T-helper 2 cell treated with Interferon-gamma antibody and Interleukin-4, amounts not matched to agents 5 μg/mL and 100 μg/mL, for 36 hours (primary cell): ENCODE results near the gene TFF1.

Source experiments
- DNase-seq: peaks from one replicate; pipeline ENCODE4 v3.0.0; 2021; ENCODE audit warnings: low spot score
- H3K27ac Mint-ChIP-seq: one replicate; pipeline ENCODE4 v1.8.0; 2021; ENCODE audit warnings: mild to moderate bottlenecking, mixed read lengths
- H3K27me3 Mint-ChIP-seq: one replicate; pipeline ENCODE4 v1.8.0; 2021; ENCODE audit warnings: low read depth, mixed read lengths
- H3K36me3 Mint-ChIP-seq: one replicate; pipeline ENCODE4 v1.8.0; 2021; ENCODE audit warnings: low read depth, mixed read lengths
- H3K4me1 Mint-ChIP-seq: one replicate; pipeline ENCODE4 v1.8.0; 2021; ENCODE audit warnings: low read depth, mixed read lengths
- H3K4me3 Mint-ChIP-seq: one replicate; pipeline ENCODE4 v1.8.0; 2022; ENCODE audit warnings: mild to moderate bottlenecking, moderate library complexity, mixed read lengths
- H3K9me3 Mint-ChIP-seq: one replicate; pipeline ENCODE4 v1.8.0; 2021; ENCODE audit warnings: mixed read lengths

TFF1 gene

DNA sequence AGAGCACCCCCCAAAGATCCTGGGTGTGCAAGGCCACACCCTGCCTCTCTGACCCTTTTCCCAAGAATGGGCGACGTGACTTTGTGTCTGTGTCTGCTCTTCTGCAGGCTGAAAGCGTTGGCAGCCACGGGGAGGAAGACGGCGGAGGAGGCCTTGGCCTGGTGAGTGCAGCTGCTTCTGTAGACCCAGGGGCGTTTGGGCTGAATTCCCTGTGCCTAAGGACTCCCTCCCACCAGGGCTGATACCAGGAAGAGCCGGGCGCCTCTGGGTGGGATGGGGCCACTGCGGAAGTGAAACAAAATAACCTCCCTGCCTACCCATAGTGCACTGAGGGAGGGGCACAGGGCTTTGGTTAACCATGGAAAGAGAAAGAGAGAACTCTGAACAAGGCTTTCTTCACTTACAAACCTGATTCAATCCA is 39.9 kb upstream of the TFF1 start:
- H3K27me3 Mint-ChIP-seq: no peaks in the 10 kb centered on the region
- peaks cover 7% of the 10 kb centered on the region for H3K9me3 Mint-ChIP-seq
- H3K27ac Mint-ChIP-seq: peak overlapping the region; percentile 89
- H3K4me3 Mint-ChIP-seq: peak overlapping the region; percentile 97
- H3K4me1 Mint-ChIP-seq: peaks cover 39% of the 10 kb centered on the region
- peak; percentile 78 for DNase-seq
- peaks cover 57% of the 10 kb centered on the region for H3K36me3 Mint-ChIP-seq

- peaks cover 57% of the 10 kb centered on the region for H3K36me3 Mint-ChIP-seq
- H3K4me3 Mint-ChIP-seq: peak overlapping the region; percentile 97
- H3K27ac Mint-ChIP-seq: peak overlapping the region; percentile 89
- peaks cover 45% of the 10 kb centered on the region for H3K4me1 Mint-ChIP-seq
- H3K27me3 Mint-ChIP-seq: no peaks in the 10 kb centered on the region
- H3K9me3 Mint-ChIP-seq: peaks cover 7% of the 10 kb centered on the region
- no peak for DNase-seq
Measured at GRCh38 chr21:42405064-42406013, 39.0 kb upstream of the TFF1 start.

DNA sequence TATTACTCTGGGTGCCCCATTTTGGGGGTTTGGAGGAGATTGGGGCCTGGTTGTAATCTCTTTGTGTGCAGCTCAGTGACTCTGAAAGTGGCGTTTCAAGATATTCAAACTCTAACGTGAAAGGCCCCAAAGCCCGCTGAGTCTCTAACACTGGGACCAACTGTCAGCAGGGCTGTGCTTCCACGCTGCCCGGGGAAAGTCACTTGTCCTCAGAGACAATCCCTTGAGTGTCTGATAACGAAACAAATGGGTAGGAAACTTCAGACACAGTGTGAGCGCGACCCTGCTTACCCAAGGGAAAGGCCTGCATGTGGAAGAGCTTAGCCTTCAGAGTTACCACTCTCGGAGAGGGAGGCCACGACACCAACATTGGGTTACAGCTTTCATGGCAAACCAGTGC is 38.2 kb upstream of the TFF1 start:
- Mint-ChIP-seq H3K4me3 (peak overlapping the region; percentile 97), H3K36me3 (peaks cover 52% of the 10 kb centered on the region), H3K4me1 (peaks cover 45% of the 10 kb centered on the region), H3K27ac (peak overlapping the region; percentile 89), H3K27me3 (no peaks in the 10 kb centered on the region), H3K9me3 (peaks cover 7% of the 10 kb centered on the region)
- no peak for DNase-seq

GRCh38 chr21:42403611-42404231 is 37.4 kb upstream of the TFF1 start, which contains the start of gene UBASH3A:
Gene UBASH3A (plus strand): TSS chr21:42403902. CDS start chr21:42403946, 44 bp downstream.
- H3K36me3 Mint-ChIP-seq: peaks cover 49% of the 10 kb centered on the region
- H3K9me3 Mint-ChIP-seq: peaks cover 7% of the 10 kb centered on the region
- H3K27me3 Mint-ChIP-seq: no peaks in the 10 kb centered on the region
- peak; percentile 50 for DNase-seq
- H3K4me1 Mint-ChIP-seq: peaks cover 52% of the 10 kb centered on the region
- H3K4me3 Mint-ChIP-seq: peak within 1 kb of the TSS; percentile 97
- peak within 1 kb of the TSS; percentile 89 for H3K27ac Mint-ChIP-seq

DNA sequence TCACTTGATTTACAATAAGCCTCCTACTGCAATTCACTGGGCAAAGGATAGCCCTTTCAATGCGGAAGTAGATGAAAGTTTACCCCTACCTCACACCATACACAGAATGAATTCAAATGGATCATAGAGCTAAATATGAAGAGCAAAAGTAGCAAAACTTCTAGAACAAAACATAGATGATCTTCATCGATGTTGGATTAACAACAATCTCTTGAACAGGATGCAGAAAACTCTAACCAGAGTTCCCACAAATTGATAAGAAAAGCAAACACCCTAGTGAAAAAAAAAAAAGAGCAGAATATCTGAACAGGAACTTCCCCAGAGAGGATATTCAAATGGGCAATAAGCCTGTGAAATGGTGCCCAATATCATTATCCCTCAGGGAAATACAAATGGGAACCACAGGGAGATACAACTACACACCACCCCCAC is 35.5 kb upstream of the TFF1 start:
- Mint-ChIP-seq H3K4me1 (peaks cover 54% of the 10 kb centered on the region), H3K27me3 (no peaks in the 10 kb centered on the region)

DNA sequence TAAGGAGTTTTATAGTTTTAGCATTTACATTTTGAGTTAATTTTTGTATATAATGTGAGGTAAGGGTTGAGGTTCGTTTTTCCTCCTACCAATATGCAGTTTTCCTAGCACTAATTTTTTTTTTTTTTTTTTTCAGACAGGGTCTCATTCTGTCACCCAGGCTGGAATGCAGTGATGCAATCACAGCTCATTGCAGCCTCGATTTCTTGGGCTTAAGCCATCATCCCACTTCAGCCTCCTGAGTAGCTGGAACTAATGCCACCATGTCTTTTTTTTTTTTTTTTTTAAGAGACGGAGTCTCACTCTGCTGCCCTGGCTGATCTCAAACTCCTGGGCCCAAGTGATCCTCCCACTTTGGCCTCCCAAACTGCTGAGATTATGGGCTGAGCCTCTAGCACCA is 34.8 kb upstream of the TFF1 start:
- no peaks in the 10 kb centered on the region for H3K27me3 Mint-ChIP-seq
- H3K27ac Mint-ChIP-seq: peak overlapping the region; percentile 90
- no peak for DNase-seq
- peaks cover 7% of the 10 kb centered on the region for H3K9me3 Mint-ChIP-seq
- H3K4me3 Mint-ChIP-seq: peak overlapping the region; percentile 63
- peaks cover 47% of the 10 kb centered on the region for H3K4me1 Mint-ChIP-seq
- peaks cover 29% of the 10 kb centered on the region for H3K36me3 Mint-ChIP-seq

More for the DNA sequence above, 35.5 kb upstream of the TFF1 start:
- no peak for DNase-seq
- peak overlapping the region; percentile 63 for H3K4me3 Mint-ChIP-seq
- H3K27ac Mint-ChIP-seq: peak overlapping the region; percentile 90
- H3K9me3 Mint-ChIP-seq: peaks cover 7% of the 10 kb centered on the region
- H3K36me3 Mint-ChIP-seq: peaks cover 36% of the 10 kb centered on the region

GRCh38 chr21:42400525-42400924 is 34.2 kb upstream of the TFF1 start:
- Mint-ChIP-seq H3K36me3 (peaks cover 24% of the 10 kb centered on the region), H3K27ac (peak overlapping the region; percentile 40), H3K27me3 (no peaks in the 10 kb centered on the region), H3K4me3 (peak overlapping the region; percentile 68), H3K9me3 (peaks cover 7% of the 10 kb centered on the region), H3K4me1 (peaks cover 48% of the 10 kb centered on the region)
- peak; percentile 68 for DNase-seq

- no peak for DNase-seq
- H3K36me3 Mint-ChIP-seq: peaks cover 9% of the 10 kb centered on the region
- H3K9me3 Mint-ChIP-seq: peaks cover 7% of the 10 kb centered on the region
- H3K27ac Mint-ChIP-seq: peak overlapping the region; percentile 34
- H3K27me3 Mint-ChIP-seq: no peaks in the 10 kb centered on the region
- H3K4me3 Mint-ChIP-seq: peak overlapping the region; percentile 10
- peaks cover 52% of the 10 kb centered on the region for H3K4me1 Mint-ChIP-seq
Measured at GRCh38 chr21:42398436-42399028, 32.2 kb upstream of the TFF1 start.

GRCh38 chr21:42397746-42398394 is 31.5 kb upstream of the TFF1 start:
- Mint-ChIP-seq H3K4me3 (no peak overlapping the region), H3K36me3 (peaks cover 9% of the 10 kb centered on the region), H3K9me3 (peaks cover 7% of the 10 kb centered on the region), H3K27ac (peak overlapping the region; percentile 34), H3K4me1 (peaks cover 57% of the 10 kb centered on the region), H3K27me3 (no peaks in the 10 kb centered on the region)
- no peak for DNase-seq

GRCh38 chr21:42396799-42397745 is 30.7 kb upstream of the TFF1 start:
- peaks cover 7% of the 10 kb centered on the region for H3K9me3 Mint-ChIP-seq
- no peak for DNase-seq
- H3K4me1 Mint-ChIP-seq: peaks cover 60% of the 10 kb centered on the region
- H3K27me3 Mint-ChIP-seq: no peaks in the 10 kb centered on the region
- H3K36me3 Mint-ChIP-seq: peaks cover 9% of the 10 kb centered on the region
- no peak overlapping the region for H3K4me3 Mint-ChIP-seq
- no peak overlapping the region for H3K27ac Mint-ChIP-seq

DNA sequence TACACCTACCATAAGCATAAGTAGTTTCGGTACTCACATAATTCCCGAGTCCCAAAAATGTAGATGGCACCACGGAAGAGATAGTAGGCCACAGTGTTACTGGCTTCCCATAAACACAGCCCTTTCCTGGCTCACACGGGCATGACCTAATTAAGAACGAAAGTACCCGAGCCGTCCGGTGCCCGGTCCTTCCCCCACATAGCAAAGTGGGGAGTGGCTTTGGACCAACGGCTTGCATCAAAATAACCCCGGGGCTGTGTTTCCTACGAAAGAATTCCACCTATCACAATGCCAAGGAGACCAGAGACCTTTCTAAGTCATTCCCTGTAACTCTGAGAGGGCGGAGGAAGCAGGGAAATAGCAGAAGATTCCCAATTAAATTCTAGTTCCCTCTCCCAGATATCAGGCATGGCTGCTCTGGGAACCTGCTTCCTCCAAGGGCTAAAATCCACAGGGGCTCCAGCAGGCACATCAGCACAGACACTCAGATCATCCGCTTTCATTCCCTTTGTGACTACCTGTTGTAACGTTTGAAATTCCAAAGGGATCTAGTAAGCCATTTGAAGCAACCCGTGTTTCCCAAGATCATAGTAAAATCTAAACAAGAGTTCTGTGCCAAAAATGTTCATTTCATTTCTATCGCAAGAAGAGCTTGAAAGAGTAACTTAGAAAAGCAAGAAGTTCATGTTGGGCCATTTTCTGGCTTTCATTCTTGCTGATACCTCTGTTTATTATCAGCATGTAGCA is 29.7 kb upstream of the TFF1 start, which contains the start of gene TMPRSS3:
Gene TMPRSS3 (minus strand): TSS at position 148 of the 747 bp plus-strand sequence. CDS start 635 bp downstream, outside the sequence.
- Mint-ChIP-seq H3K36me3 (peaks cover 2% of the 10 kb centered on the region), H3K27me3 (no peaks in the 10 kb centered on the region), H3K4me3 (no peak within 1 kb of the TSS)

DNA sequence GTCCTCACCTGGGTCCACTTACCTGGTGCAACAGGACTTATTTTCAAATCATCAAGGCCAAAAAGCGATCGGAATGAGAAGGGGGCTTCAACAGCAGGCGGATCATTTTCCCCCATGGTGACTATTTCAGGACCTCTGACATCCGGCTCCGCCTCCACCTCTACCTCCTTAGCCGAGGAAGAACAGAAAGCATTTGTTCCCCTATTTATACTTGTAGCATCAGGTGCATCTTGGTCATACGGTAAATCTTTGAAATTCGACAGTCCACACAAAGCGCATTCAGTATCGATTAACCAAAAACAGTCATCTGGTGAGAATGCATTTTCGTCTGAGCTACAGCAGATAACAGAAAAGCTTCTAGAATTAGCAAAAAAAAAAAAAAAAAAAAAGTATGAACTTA is 29.0 kb upstream of the TFF1 start:
- Mint-ChIP-seq H3K9me3 (no peaks in the 10 kb centered on the region), H3K4me1 (peaks cover 62% of the 10 kb centered on the region), H3K27me3 (no peaks in the 10 kb centered on the region), H3K36me3 (peaks cover 4% of the 10 kb centered on the region), H3K4me3 (no peak overlapping the region), H3K27ac (no peak overlapping the region)
- no peak for DNase-seq

More for the DNA sequence above, 29.7 kb upstream of the TFF1 start, which contains the start of gene TMPRSS3:
- no peak for DNase-seq
- H3K4me1 Mint-ChIP-seq: peaks cover 61% of the 10 kb centered on the region
- H3K27ac Mint-ChIP-seq: no peak within 1 kb of the TSS
- no peaks in the 10 kb centered on the region for H3K9me3 Mint-ChIP-seq
